SK-N-SH (cell line): Measurements from ENCODE around the gene EGLN3. TPM values are rescaled to one million over a fixed set of nuclear protein-coding genes. Genes with fewer than 3 reads are reported as not detected.

Source experiments
- CTCF ChIA-PET: fragments of 300-600, 350-600 bp; formaldehyde crosslinking; extraction: SDS; loops from one replicate; lab custom pipeline; 2021; lab: Yijun Ruan, JAX
- POLR2A ChIA-PET: fragments of 350-600 bp; sonication (Branson Sonifier 250); formaldehyde crosslinking; extraction: SDS; loops from one replicate; lab custom pipeline; 2020; ENCODE audit warnings: antibody characterized with exemption, inconsistent platforms; lab: Yijun Ruan, JAX
- DNase-seq: peaks from one replicate; pipeline ENCODE4 v3.0.0; 2012
- H2AFZ ChIP-seq: fragments of 200-600 bp; sonication (generic); 2 replicates; pipeline ENCODE4 v1.8.1; 2016; ENCODE audit warnings: antibody characterized with exemption, mild to moderate bottlenecking, low read depth
- H3F3A ChIP-seq: fragments of 200-600 bp; sonication (generic); replicated peaks from 2 replicates; pipeline ENCODE3; 2016; ENCODE audit warnings: antibody characterized with exemption, mild to moderate bottlenecking; ENCODE audit not compliant: insufficient read depth
- H3K27ac ChIP-seq, 2 experiments: fragments of 200-500 bp in 1 of 2; fragments of 200-600 bp in 1 of 2; sonication (Bioruptor generic) in 1 of 2; sonication (generic), shearing (Covaris generic) in 1 of 2; 2 replicates each; pipeline versions ENCODE4 v1.5.1 to v1.6.1; 2014 to 2016; ENCODE audit warnings: low read depth in 2 of 2, inconsistent platforms in 1 of 2, low read length in 1 of 2, mild to moderate bottlenecking in 1 of 2, mixed read lengths in 1 of 2
- H3K27me3 ChIP-seq: fragments of 200-600 bp; sonication (generic), shearing (Covaris generic); 2 replicates; pipeline ENCODE4 v1.6.1; 2016; ENCODE audit warnings: mixed run types; ENCODE audit not compliant: insufficient read depth
- H3K36me3 ChIP-seq, 2 experiments: fragments of 200-500 bp in 1 of 2; fragments of 200-600 bp in 1 of 2; sonication (Bioruptor generic) in 1 of 2; sonication (generic) in 1 of 2; replicated peaks in 1 of 2; 2 replicates each; pipeline versions ENCODE3 to v1.5.1; 2014 to 2016; ENCODE audit warnings: low read length in 1 of 2, mild to moderate bottlenecking in 1 of 2; ENCODE audit not compliant: insufficient read depth in 2 of 2, control insufficient read depth in 1 of 2
- H3K4me1 ChIP-seq, 2 experiments: fragments of 200-500 bp in 1 of 2; fragments of 200-600 bp in 1 of 2; sonication (Bioruptor generic) in 1 of 2; sonication (generic), shearing (Covaris generic) in 1 of 2; 2 replicates each; pipeline versions ENCODE4 v1.5.1 to v1.6.1; 2014 to 2016; ENCODE audit warnings: low read depth in 1 of 2, low read length in 1 of 2, mixed run types in 1 of 2; ENCODE audit not compliant: insufficient read depth in 2 of 2, control insufficient read depth in 1 of 2
- H3K4me2 ChIP-seq: fragments of 200-600 bp; sonication (generic), shearing (Covaris generic); 2 replicates; pipeline ENCODE4 v1.6.1; 2017; ENCODE audit warnings: mixed run types
- H3K4me3 ChIP-seq, 2 experiments: fragments of 200-500 bp in 1 of 2; fragments of 200-600 bp in 1 of 2; sonication (Bioruptor generic) in 1 of 2; sonication (generic), shearing (Covaris generic) in 1 of 2; 2 replicates each; pipeline versions ENCODE4 v1.5.1 to v1.8.1; 2014 to 2016; ENCODE audit warnings: low read depth in 2 of 2, inconsistent platforms in 1 of 2, low read length in 1 of 2, mild to moderate bottlenecking in 1 of 2, mixed read lengths in 1 of 2, moderate library complexity in 1 of 2
- H3K79me2 ChIP-seq: fragments of 200-600 bp; sonication (generic); 2 replicates; pipeline ENCODE4 v1.8.1; 2017; ENCODE audit warnings: mild to moderate bottlenecking; ENCODE audit not compliant: insufficient read depth
- H3K9ac ChIP-seq: fragments of 200-600 bp; sonication (generic); 2 replicates; pipeline ENCODE4 v1.6.1; 2017; ENCODE audit warnings: mixed run types
- H3K9me2 ChIP-seq: fragments of 200-600 bp; sonication (generic); 2 replicates; pipeline ENCODE4 v1.6.1; 2017; ENCODE audit warnings: mixed run types
- H3K9me3 ChIP-seq: fragments of 200-600 bp; sonication (generic); 2 replicates; pipeline ENCODE4 v1.6.1; 2017; ENCODE audit warnings: mixed run types, mild to moderate bottlenecking, moderate library complexity
- H4K20me1 ChIP-seq: fragments of 200-600 bp; sonication (generic); 2 replicates; pipeline ENCODE4 v1.6.1; 2017; ENCODE audit warnings: mild to moderate bottlenecking, mixed run types; ENCODE audit not compliant: insufficient read depth
- CHD2 ChIP-seq: fragments of 150-350 bp; IDR thresholded peaks from 2 replicates; pipeline ENCODE4 v1.6.1; 2018; ENCODE audit warnings: low read length; ENCODE audit not compliant: partially characterized antibody
- EZH2phosphoT487 ChIP-seq: fragments of 200-600 bp; sonication (generic); IDR thresholded peaks from 2 replicates; pipeline ENCODE4 v1.6.1; 2017; ENCODE audit warnings: low read depth, mixed run types, mild to moderate bottlenecking, antibody characterized with exemption, moderate library complexity, borderline replicate concordance
- FOXM1 ChIP-seq: IDR thresholded peaks from 2 replicates; pipeline ENCODE4 v1.4.0; 2012; ENCODE audit warnings: low read depth, mild to moderate bottlenecking
- GATA2 ChIP-seq: sonication (generic); formaldehyde crosslinking; IDR thresholded peaks from 2 replicates; pipeline ENCODE4 v1.5.0; 2020; ENCODE audit warnings: mild to moderate bottlenecking, missing genetic modification reagents
- MEF2A ChIP-seq: IDR thresholded peaks from 2 replicates; pipeline ENCODE4 v1.4.0; 2012; ENCODE audit warnings: low read depth, borderline replicate concordance
- MXI1 ChIP-seq: IDR thresholded peaks from 2 replicates; pipeline ENCODE4 v1.6.1; 2012; ENCODE audit warnings: mild to moderate bottlenecking, low read depth, low read length, improper control_type of control experiment
- NRF1 ChIP-seq: IDR thresholded peaks from 2 replicates; pipeline ENCODE4 v1.6.1; 2012; ENCODE audit warnings: low read depth, mild to moderate bottlenecking, low read length
- RAD21 ChIP-seq: IDR thresholded peaks from 2 replicates; pipeline ENCODE4 v1.6.1; 2012; ENCODE audit warnings: mild to moderate bottlenecking, low read length
- RCOR1 ChIP-seq: fragments of 150-350 bp; IDR thresholded peaks from 2 replicates; pipeline ENCODE4 v1.6.1; 2017; ENCODE audit warnings: antibody characterized with exemption, low read length
- RXRA ChIP-seq: IDR thresholded peaks from 2 replicates; pipeline ENCODE4 v1.4.0; 2012; ENCODE audit warnings: low read depth, mild to moderate bottlenecking, borderline replicate concordance
- SMC3 ChIP-seq: IDR thresholded peaks from 2 replicates; pipeline ENCODE4 v1.6.1; 2012; ENCODE audit warnings: low read depth, low read length, improper control_type of control experiment
- TAF1 ChIP-seq: IDR thresholded peaks from 2 replicates; pipeline ENCODE4 v1.6.1; 2012; ENCODE audit warnings: low read depth, mild to moderate bottlenecking, low read length, moderate library complexity, borderline replicate concordance
- TCF12 ChIP-seq: IDR thresholded peaks from 2 replicates; pipeline ENCODE4 v1.4.0; 2012
- YY1 ChIP-seq: IDR thresholded peaks from 2 replicates; pipeline ENCODE4 v1.4.0; 2012; ENCODE audit warnings: low read depth, mild to moderate bottlenecking
- WGBS: methylation state at CpG from one replicate; pipeline ENCODE4 v1.1.6; 2017; ENCODE audit warnings: low lambda C conversion rate; 5-methylcytosine and 5-hydroxymethylcytosine counted together
- polyA plus RNA-seq, 3 experiments: library from polyadenylated mRNA; depleted of rRNA; stranded (reverse); fragments of >200 nt; gene quantifications; 2 replicates each; pipeline ENCODE4 v1.2.3, GENCODE V29; 2012
- TF ChIP-seq, protein P1 (sequence below): IDR thresholded peaks from 2 replicates; pipeline ENCODE4; 2012
- TF ChIP-seq, protein P2 (sequence below): IDR thresholded peaks from 2 replicates; pipeline ENCODE4 v1.4.0; 2012; ENCODE audit warnings: low read depth, borderline replicate concordance

The EGLN3 gene
- polyA plus RNA-seq, 1 of the 3 experiments (the other 2 are of a cell fraction), result 0.31 TPM

DNA sequence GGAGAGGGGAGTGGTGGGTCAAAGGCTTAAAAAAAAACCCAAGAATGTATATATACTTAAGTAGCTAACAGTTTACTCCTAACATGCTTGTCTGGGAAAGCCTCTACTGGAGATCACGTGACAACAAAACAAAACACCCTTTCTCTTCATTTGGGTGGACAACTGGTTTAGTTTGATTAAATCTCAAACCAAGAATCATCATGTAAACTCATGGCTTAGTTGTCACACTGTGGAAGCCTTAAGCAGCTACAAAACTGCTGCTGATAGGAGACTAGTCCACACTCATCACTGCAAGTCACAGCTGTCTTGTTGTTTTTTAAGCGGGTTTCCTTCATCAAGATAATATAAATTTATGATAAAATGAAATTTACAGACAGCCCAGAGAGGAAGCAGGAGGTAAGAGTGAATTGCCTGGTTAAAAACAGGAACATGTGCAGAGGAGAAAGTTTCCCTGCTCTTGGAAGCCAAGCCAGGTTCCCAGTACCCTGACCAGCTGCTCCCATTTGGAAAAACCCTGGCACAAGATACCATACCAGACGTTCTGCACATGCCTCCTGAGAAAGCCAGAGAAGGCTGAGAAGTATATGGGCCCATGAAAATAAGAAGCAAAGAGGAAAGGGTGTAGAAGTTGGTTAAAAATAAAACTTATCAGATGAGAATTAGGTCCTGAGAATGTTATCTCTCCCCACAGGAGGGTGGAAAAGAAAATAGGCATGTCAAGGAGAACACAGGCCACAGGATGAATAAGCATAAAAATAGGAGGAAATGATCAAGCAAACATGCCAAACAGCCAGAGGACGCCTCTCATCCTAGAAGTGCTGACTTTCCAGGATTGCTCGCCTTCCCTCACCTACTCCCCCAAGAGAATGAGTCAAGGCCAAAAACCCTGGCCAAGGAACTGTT, 34.0 kb downstream of the EGLN3 start:
- 0 out of 2 replicates have a peak, but pooled peaks have one; percentile 28 for TF ChIP-seq MXI1
- no peak for TF ChIP-seq GATA2 (CRISPR knock-in tag)
- no peak for TF ChIP-seq RAD21
- TF ChIP-seq, all 33 proteins: peak for 1
- POLR2A ChIA-PET, result no interaction called here
- no peak for DNase-seq
- Histone ChIP-seq H4K20me1 (no peaks in the 10 kb centered on the region), H3K4me2 (no peak overlapping the region), H3K27ac (no peak overlapping the region), H3K9ac (no peak overlapping the region), H3K4me3 (no peak overlapping the region), H3K9me2 (no peaks in the 10 kb centered on the region), H3K79me2 (no peaks in the 10 kb centered on the region), H3K27me3 (no peaks in the 10 kb centered on the region), H3K36me3 (no peaks in the 10 kb centered on the region), H3F3A (no peaks in the 10 kb centered on the region), H3K9me3 (no peaks in the 10 kb centered on the region), H3K4me1 (peaks cover 5% of the 10 kb centered on the region in 2 experiments; a peak in 2 of 4 replicates), H2AFZ (no peak overlapping the region; the same call in 1 of the 2 replicates)
- CTCF ChIA-PET, result no interaction called here
- WGBS, result 44% methylated on average over 5 of the region's 5 CpGs

DNA sequence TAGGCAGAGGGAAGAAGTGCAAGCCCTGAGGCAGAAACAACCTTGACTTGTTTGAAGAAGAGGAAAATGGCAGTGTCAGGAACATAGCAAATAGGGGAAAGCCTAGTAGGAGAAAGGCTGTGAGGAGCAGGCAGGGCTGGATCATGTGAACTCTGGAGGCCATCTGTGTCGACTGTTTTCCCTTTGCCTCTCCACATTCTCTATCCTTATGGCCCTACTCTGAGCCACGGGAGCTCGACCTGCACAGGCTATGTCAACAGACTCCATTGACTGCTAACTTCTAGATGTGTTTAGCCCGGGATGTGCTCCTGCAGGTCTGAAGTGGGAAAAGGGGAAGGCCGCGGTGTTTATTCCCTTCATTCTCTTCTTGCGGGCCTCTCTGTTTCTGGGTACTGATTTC, 35.2 kb downstream of the EGLN3 start:
- Histone ChIP-seq H3K36me3 (no peaks in the 10 kb centered on the region), H3F3A (no peaks in the 10 kb centered on the region), H3K9me2 (no peaks in the 10 kb centered on the region), H4K20me1 (no peaks in the 10 kb centered on the region), H3K4me2 (no peak overlapping the region), H3K9ac (no peak overlapping the region), H3K4me3 (no peak overlapping the region), H3K79me2 (no peaks in the 10 kb centered on the region), H3K27me3 (no peaks in the 10 kb centered on the region), H3K9me3 (no peaks in the 10 kb centered on the region), H2AFZ (no peak overlapping the region), H3K27ac (no peak overlapping the region), H3K4me1 (peaks cover 5 to 6% of the 10 kb centered on the region in 2 experiments; a peak in 2 of 4 replicates)
- no peak for DNase-seq
- POLR2A ChIA-PET, result no interaction called here
- TF ChIP-seq RCOR1 (no peak), TCF12 (no peak), SMC3 (no peak), FOXM1 (no peak), RXRA (no peak), TAF1 (no peak), CHD2 (no peak), MEF2A (no peak), EZH2phosphoT487 (no peak), YY1 (no peak), NRF1 (no peak), RAD21 (no peak)
- TF ChIP-seq, protein P1, sequence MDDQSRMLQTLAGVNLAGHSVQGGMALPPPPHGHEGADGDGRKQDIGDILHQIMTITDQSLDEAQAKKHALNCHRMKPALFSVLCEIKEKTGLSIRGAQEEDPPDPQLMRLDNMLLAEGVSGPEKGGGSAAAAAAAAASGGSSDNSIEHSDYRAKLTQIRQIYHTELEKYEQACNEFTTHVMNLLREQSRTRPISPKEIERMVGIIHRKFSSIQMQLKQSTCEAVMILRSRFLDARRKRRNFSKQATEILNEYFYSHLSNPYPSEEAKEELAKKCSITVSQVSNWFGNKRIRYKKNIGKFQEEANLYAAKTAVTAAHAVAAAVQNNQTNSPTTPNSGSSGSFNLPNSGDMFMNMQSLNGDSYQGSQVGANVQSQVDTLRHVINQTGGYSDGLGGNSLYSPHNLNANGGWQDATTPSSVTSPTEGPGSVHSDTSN, result no peak
- TF ChIP-seq, protein P2, sequence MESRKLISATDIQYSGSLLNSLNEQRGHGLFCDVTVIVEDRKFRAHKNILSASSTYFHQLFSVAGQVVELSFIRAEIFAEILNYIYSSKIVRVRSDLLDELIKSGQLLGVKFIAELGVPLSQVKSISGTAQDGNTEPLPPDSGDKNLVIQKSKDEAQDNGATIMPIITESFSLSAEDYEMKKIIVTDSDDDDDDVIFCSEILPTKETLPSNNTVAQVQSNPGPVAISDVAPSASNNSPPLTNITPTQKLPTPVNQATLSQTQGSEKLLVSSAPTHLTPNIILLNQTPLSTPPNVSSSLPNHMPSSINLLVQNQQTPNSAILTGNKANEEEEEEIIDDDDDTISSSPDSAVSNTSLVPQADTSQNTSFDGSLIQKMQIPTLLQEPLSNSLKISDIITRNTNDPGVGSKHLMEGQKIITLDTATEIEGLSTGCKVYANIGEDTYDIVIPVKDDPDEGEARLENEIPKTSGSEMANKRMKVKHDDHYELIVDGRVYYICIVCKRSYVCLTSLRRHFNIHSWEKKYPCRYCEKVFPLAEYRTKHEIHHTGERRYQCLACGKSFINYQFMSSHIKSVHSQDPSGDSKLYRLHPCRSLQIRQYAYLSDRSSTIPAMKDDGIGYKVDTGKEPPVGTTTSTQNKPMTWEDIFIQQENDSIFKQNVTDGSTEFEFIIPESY, result no peak
- CTCF ChIA-PET, result no interaction called here
- WGBS, result 83% methylated on average over 7 of the region's 7 CpGs
